ENCODE results near the gene NOS3.

NOS3 gene

DNA sequence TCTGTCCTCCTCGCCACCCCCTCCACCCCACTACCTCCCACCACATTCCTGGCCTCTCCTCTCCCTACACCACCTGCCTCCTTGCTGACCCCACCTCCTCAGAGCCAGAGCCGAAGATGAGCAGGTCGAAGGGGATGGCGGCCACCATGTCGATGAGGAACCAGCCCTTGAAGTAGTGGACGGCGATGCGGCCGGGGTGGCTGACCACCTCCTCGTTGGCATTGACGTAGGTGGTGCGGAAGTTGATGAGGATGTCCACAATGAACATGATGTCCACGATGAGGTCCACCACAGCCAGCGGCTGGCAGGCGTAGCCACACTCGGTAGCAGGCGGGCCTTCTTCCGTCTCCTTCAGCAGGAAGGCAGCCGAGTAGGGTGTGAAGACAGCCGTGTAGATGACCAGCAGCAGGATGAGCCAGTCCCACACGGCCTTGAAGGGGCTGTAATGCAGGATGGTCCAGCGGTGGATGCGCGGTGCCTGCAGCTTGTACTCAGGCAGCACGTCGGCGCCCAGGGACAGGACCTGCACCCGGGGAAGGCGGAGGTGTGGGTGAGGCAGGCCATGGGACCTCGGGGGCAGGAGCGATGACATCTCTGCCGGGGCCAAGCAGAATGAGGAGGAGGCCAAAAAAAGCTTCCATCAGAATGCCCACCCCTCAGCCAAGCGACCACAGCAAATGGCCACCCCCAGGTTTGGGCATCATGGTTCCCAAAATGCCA lies 38.3 kb upstream of the NOS3 start:
- DNase-seq: no peak

GRCh38 chr7:150953061-150953997 lies 37.5 kb upstream of the NOS3 start:
- DNase-seq: no peak

DNA sequence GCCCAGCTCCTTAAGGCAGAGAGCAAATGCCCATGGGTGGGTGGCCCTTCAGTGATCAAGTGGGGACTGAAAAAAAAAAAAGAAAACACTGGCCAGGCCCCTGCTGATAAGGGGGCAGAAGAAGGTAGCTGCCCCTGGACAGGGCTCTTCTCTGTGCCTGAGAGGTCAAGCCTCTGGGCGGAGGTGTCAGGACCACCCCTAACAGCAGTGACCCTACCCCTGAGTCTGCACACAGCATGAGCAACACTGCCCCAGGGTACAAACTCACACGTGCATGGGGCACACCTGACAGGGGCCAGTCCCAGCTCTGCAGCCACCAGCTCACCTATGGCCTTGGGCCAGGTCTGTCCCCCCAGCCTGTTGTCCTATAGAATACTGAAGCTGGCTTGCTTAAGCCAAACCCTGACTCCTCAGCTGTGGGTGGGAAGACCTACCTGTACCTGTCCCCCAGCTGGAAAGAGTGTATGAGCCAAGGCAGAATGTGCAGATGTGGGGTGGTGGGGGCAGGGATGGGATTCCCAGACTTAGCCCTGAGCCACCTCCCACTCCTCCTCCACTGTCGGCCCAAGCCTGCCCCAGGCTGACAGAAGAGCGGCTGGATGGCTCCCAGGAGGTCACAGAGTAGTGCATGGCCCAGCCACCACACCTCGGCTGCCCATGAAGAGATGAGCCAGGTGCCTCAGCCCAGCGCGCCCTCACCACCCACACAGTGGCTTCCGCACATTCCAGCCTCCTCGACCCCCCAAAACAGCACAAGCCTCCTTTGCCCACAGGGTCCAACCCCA lies 36.4 kb upstream of the NOS3 start:
- DNase-seq: no peak

DNA sequence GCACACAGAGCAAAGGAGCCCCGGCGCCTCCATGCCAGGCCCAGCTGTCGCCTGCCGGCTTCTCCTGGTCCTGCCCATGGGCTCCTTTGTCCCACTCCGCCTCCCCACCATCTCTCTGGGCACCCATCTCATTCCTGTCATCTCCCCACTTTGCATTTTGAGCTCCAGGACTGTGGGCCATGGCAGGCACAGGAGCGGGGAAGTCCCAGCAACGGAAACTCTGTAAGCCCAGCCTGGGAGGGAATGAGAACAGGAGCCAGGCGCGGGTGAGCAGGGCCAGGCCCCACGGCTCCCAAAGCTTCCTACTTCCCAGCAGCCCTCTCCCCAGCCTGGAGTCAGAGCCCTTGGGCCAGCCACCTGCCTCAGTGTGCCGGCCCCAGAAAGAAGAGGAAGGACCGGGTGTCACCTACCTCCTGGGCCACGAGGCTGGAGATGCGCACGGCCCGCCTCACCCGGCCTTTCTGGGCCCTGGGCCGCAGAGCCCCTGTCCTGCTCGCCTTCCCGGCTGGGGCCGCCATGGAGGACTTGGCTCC lies 35.8 kb upstream of the NOS3 start:
- no peak for DNase-seq

DNA sequence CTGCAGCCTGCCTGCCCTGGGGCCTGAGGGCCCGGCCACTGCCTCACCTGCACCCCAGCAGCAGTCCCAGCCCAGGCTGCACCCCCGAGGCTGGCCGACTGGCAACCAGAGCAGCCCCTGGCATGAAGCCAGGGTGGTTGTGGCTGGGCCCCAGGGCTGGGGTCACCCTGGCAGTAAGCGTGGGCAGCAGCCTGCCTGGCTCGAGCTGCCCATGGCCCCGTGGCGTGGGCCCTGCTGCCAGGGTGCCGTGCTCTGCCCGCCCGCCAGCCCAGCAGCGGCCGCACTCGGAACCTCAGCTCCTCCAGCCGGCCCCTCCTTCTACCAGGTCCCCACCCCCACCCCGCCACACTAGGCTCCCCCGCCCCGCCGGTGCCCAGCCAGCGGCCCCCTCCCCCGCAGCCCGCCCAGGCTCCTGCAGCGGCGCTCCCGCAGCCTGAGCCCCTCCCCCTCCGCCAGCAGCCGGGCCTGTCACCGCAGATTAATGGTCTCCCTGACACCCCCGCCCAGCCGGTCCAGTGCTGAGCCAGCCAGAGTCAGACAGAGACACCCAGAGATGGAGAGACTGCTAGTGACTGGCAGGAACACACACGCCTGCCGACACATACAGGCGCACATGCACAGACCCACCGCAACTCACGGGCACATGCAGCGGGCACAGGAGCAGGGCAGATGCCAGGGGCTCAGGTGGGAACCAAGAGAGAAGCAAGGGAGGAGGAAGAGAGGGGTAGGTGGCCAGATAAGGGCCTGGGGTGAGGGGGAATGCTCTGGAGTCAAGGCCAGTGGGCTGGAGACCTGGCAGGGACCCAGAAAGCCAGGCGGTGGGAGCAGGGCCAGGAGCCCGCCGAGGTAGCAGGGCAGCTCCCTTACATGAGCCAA lies 35.1 kb upstream of the NOS3 start:
- no peak for DNase-seq

GRCh38 chr7:150956395-150957132 lies 34.3 kb upstream of the NOS3 start:
- DNase-seq: no peak

DNA sequence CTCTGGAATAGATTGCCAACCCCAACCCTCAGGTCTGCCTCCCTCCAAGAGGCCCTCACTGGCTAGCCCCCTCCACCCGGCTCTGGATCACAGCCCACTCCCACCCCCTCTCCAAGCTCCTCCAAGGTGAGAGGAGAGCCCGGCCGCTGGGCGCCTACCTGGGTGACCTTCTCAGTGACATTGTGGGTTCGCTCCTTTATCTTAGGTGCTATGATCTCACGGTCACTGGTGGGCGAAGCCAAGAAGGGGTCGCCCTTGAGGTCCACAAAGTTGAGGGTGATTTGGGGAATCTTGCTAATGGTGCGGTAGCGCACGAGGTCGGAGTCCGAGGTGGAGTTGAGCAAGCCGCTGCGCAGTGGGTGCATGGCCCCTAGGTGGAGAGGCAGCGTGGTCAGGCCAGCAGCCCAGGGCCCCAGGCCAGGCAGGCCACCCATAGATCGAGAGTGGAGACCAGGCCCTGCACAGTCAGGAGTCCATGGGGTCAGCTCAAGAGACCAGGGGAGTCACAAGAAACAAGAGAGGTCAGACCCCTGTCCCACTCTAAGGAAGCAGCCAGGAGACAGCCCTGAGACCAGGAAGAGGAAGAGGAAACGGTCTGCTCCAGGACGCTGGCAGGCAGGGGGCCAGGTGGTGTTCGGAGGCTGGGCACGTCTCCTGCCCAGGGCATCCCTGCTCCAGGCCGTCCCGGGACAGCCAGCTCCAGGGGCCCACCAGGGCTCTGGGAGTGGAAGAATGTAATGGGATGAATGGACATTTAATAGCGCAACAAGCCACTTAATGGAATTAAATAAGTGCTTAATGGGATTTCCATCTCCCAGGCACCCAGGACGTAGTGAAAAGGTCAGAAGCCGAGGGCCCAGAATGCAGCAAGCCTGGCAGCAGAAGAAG lies 33.4 kb upstream of the NOS3 start:
- DNase-seq: no peak

DNA sequence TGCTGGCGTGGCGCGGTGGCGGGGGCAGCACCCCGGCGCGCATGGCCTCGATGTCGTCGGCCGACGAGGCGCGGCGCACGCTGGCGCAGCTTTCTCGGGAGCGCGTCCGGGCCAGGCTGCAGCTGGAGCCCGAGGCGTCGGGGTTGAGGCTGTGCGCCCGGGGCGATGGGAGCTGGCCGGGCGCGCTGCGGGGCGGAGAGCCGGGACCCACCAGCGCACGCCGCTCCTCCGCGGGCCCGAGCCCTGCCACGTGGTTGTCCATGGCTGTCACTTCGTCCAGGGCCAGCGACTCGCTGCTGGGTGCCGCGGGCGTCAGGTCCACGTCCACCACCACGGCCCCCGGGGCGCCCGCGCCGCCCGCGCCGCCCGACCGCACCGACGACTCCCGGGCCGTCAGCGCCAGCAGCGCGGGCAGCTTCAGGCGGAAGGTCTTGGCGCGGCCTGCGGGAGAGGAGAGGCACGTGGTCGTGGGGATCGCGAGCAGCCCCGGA lies 32.7 kb upstream of the NOS3 start:
- no peak for DNase-seq

DNA sequence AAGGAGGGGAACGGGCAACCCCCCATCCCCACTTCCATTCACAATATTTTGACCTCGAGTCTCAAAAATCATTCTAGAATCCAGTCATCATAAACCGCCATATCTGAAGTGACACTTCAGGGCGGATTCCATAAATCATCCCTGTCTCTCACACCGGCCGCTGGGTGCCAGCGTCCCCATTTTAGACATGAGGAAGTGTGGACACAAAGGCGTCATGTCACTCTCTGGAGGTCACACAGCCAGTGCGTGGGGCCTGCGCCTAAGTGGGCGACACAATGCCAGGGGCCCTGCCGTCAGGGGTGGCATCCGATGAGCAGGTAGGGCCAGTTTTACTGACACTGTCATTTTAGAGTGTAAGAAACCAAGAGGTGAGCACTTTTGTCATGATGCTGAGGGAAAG lies 32.2 kb upstream of the NOS3 start:
- no peak for DNase-seq

- DNase-seq: no peak
Observed at GRCh38 chr7:150959081-150959480, 31.7 kb upstream of the NOS3 start.

- DNase-seq: peak; percentile 21
Observed at GRCh38 chr7:150959739-150960734, 30.8 kb upstream of the NOS3 start.

DNA sequence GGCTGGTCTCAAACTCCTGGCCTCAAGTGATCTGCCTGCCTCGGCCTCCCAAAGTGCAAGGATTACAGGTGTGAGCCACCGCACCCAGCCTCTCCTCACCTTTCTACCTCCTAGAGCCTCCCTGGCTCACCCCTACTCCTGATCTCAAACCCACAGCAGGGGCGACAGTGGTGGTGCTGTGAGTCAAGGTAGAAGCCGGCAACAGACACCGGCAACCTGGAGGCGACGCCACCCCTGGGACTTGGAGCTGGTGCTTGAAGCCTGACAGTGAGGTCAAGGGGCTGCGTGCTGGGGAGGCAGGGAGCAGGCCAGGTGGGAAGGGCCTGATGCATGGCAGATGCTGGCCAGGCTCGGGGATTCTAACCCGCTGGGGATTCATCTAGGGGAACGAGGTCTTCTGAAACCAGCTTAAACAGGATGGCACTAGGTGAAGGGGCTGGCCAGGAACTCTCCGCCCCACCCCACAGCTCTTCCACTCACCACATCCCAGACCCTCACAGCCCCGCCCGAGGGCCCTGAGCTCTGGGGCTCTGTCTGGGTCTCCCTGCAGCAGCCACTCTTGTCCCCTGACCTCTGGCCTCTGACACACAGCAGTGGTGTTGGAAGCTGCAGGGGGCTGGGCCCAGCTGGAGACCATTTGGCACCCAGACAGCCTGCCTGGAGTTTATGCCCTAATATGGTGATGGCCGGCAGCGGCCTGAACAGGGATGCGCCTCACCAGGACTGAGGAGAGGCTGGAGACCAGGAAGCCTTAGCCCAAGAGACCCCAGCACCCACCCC lies 29.1 kb upstream of the NOS3 start:
- no peak for DNase-seq

DNA sequence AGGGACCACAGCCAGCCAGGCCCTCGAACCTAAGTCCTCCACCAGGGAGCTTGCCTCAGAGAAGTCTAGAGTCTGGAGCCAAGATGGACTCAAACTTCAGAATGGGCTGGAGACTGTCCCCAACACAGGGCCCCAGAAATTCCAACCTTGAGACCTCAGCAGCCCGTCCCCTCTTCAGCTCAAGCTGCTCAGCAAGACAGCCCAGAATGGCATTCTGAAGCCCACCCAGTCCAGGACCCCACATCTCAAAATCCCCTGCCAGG lies 28.6 kb upstream of the NOS3 start:
- no peak for DNase-seq

DNA sequence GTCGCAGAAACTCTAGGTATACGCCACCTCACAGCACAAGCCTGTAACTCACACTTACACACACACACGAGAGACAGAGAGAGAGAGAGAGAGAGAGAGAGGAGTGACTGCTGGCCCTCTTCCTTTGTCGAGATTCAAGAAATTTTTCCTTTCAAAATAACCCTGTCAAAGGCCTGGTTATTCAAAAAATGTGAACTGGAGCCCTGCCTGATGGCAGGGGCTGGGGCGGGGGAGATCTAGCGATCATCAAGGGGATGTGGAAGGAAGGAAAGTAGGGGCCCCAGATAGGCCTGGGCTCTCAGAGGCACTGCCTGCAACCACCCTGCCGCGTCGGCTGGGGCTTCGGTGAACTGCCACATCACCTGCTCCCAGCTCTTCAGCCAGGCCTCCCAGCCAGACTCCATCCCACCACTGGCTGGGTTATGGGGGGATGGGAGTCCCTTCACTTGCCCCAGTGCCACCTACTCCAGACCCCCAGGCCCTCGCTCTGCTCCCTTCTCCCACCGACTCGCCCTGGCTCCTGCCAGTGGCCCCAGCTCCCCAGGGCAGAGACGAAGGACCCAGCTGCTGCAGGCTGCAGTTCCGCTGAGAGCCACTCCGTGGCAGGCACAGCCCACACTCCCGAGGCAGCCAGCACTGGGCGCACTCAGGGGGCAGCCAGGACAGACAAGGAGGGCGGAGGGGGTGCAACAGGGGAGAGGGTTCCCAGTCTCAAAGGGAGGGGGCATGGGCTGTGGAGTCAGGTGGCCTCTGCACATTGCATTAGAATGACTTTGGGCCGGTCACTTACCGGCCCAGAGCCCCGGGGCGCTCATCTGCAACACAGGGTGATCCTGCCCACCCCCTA lies 28.0 kb upstream of the NOS3 start:
- peak; percentile 40 for DNase-seq

- no peak for DNase-seq
Observed at GRCh38 chr7:150963707-150964559, 26.9 kb upstream of the NOS3 start.

DNA sequence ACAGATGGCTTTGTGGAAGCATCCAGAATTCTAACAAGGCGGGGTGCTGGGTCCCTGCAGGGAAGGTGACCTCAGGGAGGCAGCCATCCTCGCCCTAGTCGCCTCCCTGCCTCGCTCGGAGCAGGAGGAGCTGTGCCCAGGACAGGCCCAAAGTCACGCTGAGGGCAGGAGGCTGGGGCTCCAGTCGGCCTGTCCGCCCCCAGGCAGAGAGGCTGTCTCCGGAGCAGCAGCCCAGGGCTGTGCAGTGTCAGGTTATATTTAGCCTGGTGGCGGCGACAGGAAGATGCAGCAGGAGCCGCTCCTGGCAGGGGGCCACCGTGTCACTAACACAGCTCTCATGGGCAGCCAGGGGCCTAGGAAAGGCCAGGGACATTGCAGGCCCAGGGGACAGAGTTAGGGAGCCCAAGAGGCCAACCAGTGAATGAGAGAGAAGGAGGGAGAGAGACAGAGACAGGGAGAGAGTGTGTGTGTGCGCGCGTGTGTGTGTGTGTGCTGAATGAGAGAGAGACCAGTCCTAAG lies 26.2 kb upstream of the NOS3 start:
- no peak for DNase-seq
